ENCODE results near the gene CEBPZOS. TPM values are rescaled to one million over a fixed set of nuclear protein-coding genes. Genes with fewer than 3 reads are reported as not detected.
"Not testable (repeated sequence)": the region's sequence is repeated elsewhere in the genome, so short reads cannot be mapped to it uniquely, and the experiment has no call there.

The CEBPZOS gene
- total RNA-seq, 1 donor from 2014 or later, result 38.5 TPM

DNA sequence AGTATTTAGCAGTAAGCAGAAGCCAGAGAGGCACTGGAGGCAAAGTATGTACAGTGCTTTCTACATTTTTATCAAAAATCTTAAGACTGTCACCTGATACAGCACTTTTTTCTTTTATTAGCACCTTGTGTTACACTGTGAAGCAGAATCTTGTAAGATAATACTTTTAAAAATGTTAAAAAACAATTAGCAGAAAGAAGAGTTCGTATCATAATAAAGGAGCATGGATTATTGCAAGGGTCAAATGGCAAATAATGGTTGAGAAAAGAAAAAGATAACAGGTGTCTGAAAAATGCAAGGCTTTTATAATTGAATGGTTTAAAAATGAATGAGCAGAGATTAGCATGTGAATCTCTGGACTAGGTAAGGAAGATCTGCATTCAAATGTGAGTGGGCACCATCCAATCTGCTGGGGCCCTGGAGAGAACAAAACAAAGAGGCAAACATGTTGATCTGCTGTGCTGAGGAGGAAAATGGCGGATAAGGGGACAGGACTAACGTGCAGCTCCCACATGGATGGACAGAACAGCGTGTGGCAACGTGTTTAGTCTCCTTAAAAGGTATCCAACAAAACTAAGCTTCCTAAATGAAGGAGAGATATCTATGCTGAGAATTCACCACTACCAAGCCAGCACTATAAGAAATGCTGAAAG is 9.5 kb downstream of the CEBPZOS start:
- TF ChIP-seq, protein P1, sequence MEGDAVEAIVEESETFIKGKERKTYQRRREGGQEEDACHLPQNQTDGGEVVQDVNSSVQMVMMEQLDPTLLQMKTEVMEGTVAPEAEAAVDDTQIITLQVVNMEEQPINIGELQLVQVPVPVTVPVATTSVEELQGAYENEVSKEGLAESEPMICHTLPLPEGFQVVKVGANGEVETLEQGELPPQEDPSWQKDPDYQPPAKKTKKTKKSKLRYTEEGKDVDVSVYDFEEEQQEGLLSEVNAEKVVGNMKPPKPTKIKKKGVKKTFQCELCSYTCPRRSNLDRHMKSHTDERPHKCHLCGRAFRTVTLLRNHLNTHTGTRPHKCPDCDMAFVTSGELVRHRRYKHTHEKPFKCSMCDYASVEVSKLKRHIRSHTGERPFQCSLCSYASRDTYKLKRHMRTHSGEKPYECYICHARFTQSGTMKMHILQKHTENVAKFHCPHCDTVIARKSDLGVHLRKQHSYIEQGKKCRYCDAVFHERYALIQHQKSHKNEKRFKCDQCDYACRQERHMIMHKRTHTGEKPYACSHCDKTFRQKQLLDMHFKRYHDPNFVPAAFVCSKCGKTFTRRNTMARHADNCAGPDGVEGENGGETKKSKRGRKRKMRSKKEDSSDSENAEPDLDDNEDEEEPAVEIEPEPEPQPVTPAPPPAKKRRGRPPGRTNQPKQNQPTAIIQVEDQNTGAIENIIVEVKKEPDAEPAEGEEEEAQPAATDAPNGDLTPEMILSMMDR (IDR thresholded peaks at IDR 0.05), result no peak
- H3K27me3 ChIP-seq (ENCODE audit: low read depth), result no peaks in the 10 kb centered on the region
- H3K4me1 ChIP-seq, result no peaks in the 10 kb centered on the region
- no peak overlapping the region for H3K27ac ChIP-seq
- H3K4me3 ChIP-seq, result no peak overlapping the region
- H3K9me3 ChIP-seq, result no peaks in the 10 kb centered on the region
- no peak for ATAC-seq
- intact Hi-C loops (cut with DNase I), result no loop called here
- no peak for DNase-seq
- peaks cover 77% of the 10 kb centered on the region for H3K36me3 ChIP-seq

DNA sequence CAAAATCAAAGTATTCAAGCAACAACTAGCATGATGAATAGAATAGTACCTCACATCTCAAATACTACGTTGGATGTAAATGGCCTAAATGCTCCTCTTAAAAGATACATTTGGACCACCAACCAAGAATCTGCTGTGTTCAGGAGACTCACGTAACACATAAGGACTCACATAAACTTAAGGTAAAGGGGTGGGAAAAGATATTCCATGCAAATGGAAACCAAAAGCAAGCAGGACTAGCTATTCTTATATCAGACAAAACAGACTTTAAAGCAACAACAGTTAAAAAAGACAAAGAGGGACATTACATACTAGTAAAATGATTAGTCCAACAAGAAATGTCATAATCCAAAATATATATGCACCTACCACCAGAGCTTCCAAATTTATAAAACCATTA is 10.5 kb downstream of the CEBPZOS start:
- H3K4me1 ChIP-seq; DNase-seq; H3K9me3 ChIP-seq; intact Hi-C loops (cut with DNase I); H3K4me3 ChIP-seq; ATAC-seq; H3K27ac ChIP-seq; H3K27me3 ChIP-seq (ENCODE audit: low read depth): not testable (repeated sequence)
- H3K36me3 ChIP-seq, result peaks cover 77% of the 10 kb centered on the region

DNA sequence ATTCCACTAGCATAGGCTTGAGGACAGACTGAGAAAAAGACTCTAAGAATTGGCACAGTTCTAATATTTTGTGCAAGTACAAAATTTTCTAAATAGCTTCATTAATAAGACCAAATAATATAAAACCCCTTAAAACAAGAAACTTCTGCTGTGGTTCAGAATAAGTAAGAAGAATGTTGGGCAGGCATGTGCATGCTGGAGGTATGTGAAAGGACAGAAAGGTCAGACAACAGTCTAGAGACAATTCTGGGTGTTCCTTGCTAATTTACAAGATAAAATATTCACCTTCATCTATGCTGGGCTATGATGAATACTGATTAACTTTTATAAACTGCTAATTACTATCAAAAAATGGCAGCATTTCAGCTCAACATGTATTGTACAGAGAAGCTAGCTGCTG is 14.9 kb downstream of the CEBPZOS start:
- ATAC-seq (no peak), DNase-seq (no peak)
- Histone ChIP-seq H3K9me3 (no peaks in the 10 kb centered on the region), H3K36me3 (peaks cover 78% of the 10 kb centered on the region), H3K27me3 (ENCODE audit: low read depth) (no peaks in the 10 kb centered on the region), H3K27ac (no peak overlapping the region), H3K4me3 (no peak overlapping the region), H3K4me1 (no peaks in the 10 kb centered on the region)
- intact Hi-C loops (cut with DNase I), result no loop called here
- TF ChIP-seq, protein P1 (IDR thresholded peaks at IDR 0.05), result no peak

DNA sequence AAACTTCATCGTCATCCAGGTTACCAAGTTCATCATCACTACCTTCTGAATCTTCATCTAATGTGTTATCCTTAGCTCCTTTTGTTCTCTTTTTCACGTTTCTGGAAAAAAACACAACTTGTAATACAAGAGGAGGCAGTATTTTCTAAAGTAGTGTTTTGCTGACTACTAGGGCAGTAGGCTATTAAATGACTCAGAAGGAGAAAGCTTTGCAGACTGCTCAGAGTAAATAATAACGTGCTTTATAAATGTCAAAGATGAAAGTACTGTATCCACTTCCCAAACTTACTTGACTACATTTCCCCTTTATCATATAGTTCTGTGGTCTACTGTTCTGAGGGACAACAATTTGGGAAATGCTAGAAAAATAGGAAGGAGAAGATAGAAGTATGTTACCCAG is 15.6 kb downstream of the CEBPZOS start:
- intact Hi-C loops (cut with DNase I), result no loop called here
- Histone ChIP-seq H3K4me3 (no peak overlapping the region), H3K9me3 (no peaks in the 10 kb centered on the region), H3K27me3 (ENCODE audit: low read depth) (no peaks in the 10 kb centered on the region), H3K36me3 (peaks cover 82% of the 10 kb centered on the region), H3K4me1 (no peaks in the 10 kb centered on the region), H3K27ac (no peak overlapping the region)
- TF ChIP-seq, protein P1 (IDR thresholded peaks at IDR 0.05), result no peak
- ATAC-seq, result no peak
- DNase-seq, result no peak

DNA sequence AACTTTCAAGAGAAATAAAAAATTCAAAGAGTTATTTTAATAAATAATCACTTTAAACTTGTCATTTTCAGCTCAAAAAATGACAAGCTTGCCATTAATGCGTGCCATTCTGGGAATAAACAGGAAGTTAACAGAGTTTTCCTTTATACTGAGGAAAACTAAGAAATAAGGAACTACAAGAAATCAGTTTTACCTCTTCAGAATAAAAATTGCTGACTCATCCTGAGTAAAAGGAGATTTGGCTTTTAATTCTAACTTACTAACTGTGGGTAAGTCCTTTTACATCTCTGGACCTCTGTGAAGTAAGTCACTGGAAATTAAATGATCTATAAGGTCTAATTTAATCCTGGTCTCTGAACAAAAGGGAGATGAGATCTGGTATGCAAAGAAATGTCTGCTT is 19.0 kb downstream of the CEBPZOS start:
- peaks cover 96% of the 10 kb centered on the region for H3K36me3 ChIP-seq
- H3K27ac ChIP-seq, result no peak overlapping the region
- TF ChIP-seq, protein P1 (IDR thresholded peaks at IDR 0.05), result no peak
- DNase-seq, result no peak
- no peak for ATAC-seq
- H3K4me3 ChIP-seq, result no peak overlapping the region
- no peaks in the 10 kb centered on the region for H3K9me3 ChIP-seq
- no peaks in the 10 kb centered on the region for H3K27me3 ChIP-seq (ENCODE audit: low read depth)
- no peaks in the 10 kb centered on the region for H3K4me1 ChIP-seq
- intact Hi-C loops (cut with DNase I), result no loop called here

DNA sequence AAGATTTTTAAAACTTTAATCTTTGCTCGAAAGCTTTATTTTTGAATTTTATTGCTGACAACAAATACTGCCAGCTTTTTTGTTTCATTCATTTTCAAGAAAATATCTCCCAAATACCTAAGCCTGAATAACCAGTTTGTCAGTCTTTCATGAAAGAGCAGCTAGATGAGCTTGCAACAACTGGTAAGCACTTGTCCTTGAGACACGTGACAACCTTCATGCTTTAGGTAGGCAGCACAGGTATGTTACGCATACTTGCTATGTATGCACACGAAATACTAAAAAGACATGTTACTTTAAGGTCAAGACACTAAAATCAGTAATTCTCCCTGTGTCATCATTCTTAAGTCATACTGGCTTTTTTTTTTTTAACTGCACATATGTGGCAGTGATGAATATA is 22.8 kb downstream of the CEBPZOS start:
- TF ChIP-seq, protein P1 (IDR thresholded peaks at IDR 0.05), result no peak
- DNase-seq (no peak), ATAC-seq (no peak)
- Histone ChIP-seq H3K4me1 (peaks cover 2% of the 10 kb centered on the region), H3K27ac (no peak overlapping the region), H3K4me3 (no peak overlapping the region), H3K9me3 (no peaks in the 10 kb centered on the region), H3K27me3 (ENCODE audit: low read depth) (no peaks in the 10 kb centered on the region), H3K36me3 (peaks cover 96% of the 10 kb centered on the region)
- intact Hi-C loops (cut with DNase I), result no loop called here

All from lower lobe of right lung (tissue), 2 donors.